Cardiac muscle cell (in vitro differentiated cells and primary cell): ENCODE data around the gene HID1. TPM values are rescaled to one million over a fixed set of nuclear protein-coding genes. Genes with fewer than 3 reads are reported as not detected.

Experiments used
- DNase-seq, 2 donors: peaks; one replicate each; pipeline versions ENCODE4 v3.0.0 to v3.0.0-alpha.2; 2010 to 2017; ENCODE audit warnings: low read depth in 1 of 2, low spot score in 1 of 2
- H3K27ac ChIP-seq: fragments of 200-600 bp; sonication (generic); 2 replicates; pipeline ENCODE4 v1.5.1; 2016
- H3K27me3 ChIP-seq: fragments of 200-600 bp; sonication (generic); 2 replicates; pipeline ENCODE4 v1.6.0; 2016; ENCODE audit warnings: control low read depth
- H3K36me3 ChIP-seq: fragments of 200-600 bp; sonication (generic); 2 replicates; pipeline ENCODE4 v1.5.1; 2016; ENCODE audit warnings: control low read depth
- H3K4me1 ChIP-seq: fragments of 200-600 bp; sonication (generic); 2 replicates; pipeline ENCODE4 v1.8.1; 2017; ENCODE audit warnings: low read depth, mild to moderate bottlenecking, mixed run types
- H3K4me3 ChIP-seq: fragments of 200-600 bp; sonication (generic); 2 replicates; pipeline ENCODE4 v1.5.1; 2016; ENCODE audit warnings: mild to moderate bottlenecking
- H3K9me3 ChIP-seq: fragments of 200-600 bp; sonication (generic); 2 replicates; pipeline ENCODE4 v1.5.1; 2017; ENCODE audit warnings: low read depth, mild to moderate bottlenecking, control low read depth
- polyA plus RNA-seq: library from polyadenylated mRNA; unstranded; fragments of >200 nt; fragmentation: Nextera tagmentation; extraction: Ambion mirVana; gene quantifications from 2 replicates; pipeline ENCODE4 v1.2.1, GENCODE V29; 2016
- total RNA-seq: library from RNA; depleted of rRNA; stranded (reverse); fragments of >200 nt; gene quantifications from 2 replicates; pipeline ENCODE4 v1.2.3, GENCODE V29; 2016
- TF ChIP-seq, protein P1 (sequence below): IDR thresholded peaks from 2 replicates; pipeline ENCODE4 v1.5.1; 2012; ENCODE audit warnings: low read depth, mild to moderate bottlenecking, low read length

Gene HID1
- total and polyA plus RNA-seq, 2 experiments from 2014 or later = 45.4 to 46.3 TPM

- Histone ChIP-seq H3K4me1 (peaks cover 4% of the 10 kb centered on the region), H3K27me3 (peaks cover 44% of the 10 kb centered on the region), H3K9me3 (no peaks in the 10 kb centered on the region), H3K27ac (no peak overlapping the region), H3K4me3 (no peak overlapping the region), H3K36me3 (no peaks in the 10 kb centered on the region)
- TF ChIP-seq, protein P1, sequence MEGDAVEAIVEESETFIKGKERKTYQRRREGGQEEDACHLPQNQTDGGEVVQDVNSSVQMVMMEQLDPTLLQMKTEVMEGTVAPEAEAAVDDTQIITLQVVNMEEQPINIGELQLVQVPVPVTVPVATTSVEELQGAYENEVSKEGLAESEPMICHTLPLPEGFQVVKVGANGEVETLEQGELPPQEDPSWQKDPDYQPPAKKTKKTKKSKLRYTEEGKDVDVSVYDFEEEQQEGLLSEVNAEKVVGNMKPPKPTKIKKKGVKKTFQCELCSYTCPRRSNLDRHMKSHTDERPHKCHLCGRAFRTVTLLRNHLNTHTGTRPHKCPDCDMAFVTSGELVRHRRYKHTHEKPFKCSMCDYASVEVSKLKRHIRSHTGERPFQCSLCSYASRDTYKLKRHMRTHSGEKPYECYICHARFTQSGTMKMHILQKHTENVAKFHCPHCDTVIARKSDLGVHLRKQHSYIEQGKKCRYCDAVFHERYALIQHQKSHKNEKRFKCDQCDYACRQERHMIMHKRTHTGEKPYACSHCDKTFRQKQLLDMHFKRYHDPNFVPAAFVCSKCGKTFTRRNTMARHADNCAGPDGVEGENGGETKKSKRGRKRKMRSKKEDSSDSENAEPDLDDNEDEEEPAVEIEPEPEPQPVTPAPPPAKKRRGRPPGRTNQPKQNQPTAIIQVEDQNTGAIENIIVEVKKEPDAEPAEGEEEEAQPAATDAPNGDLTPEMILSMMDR = no peak
- no peak for DNase-seq
Measured at GRCh38 chr17:74921769-74922168, 50.8 kb downstream of the HID1 start.

- DNase-seq = no peak
- H3K27ac ChIP-seq = no peak overlapping the region
- no peaks in the 10 kb centered on the region for H3K9me3 ChIP-seq
- H3K27me3 ChIP-seq = peaks cover 38% of the 10 kb centered on the region
- TF ChIP-seq, protein P1 = no peak
- H3K4me3 ChIP-seq = no peak overlapping the region
- H3K4me1 ChIP-seq = peaks cover 4% of the 10 kb centered on the region
- no peaks in the 10 kb centered on the region for H3K36me3 ChIP-seq
Measured at GRCh38 chr17:74921026-74921681, 51.4 kb downstream of the HID1 start.

GRCh38 chr17:74920642-74921025, 51.9 kb downstream of the HID1 start:
- H3K4me3 ChIP-seq = no peak overlapping the region
- TF ChIP-seq, protein P1 = no peak
- DNase-seq = no peak
- H3K4me1 ChIP-seq = peaks cover 4% of the 10 kb centered on the region
- peaks cover 33% of the 10 kb centered on the region for H3K27me3 ChIP-seq
- H3K27ac ChIP-seq = no peak overlapping the region
- H3K9me3 ChIP-seq = no peaks in the 10 kb centered on the region
- H3K36me3 ChIP-seq = no peaks in the 10 kb centered on the region

GRCh38 chr17:74920306-74920620, 52.3 kb downstream of the HID1 start:
- Histone ChIP-seq H3K9me3 (no peaks in the 10 kb centered on the region), H3K36me3 (no peaks in the 10 kb centered on the region), H3K4me3 (no peak overlapping the region), H3K4me1 (peaks cover 4% of the 10 kb centered on the region), H3K27ac (no peak overlapping the region), H3K27me3 (peaks cover 29% of the 10 kb centered on the region)
- TF ChIP-seq, protein P1 = no peak
- DNase-seq = no peak

DNA sequence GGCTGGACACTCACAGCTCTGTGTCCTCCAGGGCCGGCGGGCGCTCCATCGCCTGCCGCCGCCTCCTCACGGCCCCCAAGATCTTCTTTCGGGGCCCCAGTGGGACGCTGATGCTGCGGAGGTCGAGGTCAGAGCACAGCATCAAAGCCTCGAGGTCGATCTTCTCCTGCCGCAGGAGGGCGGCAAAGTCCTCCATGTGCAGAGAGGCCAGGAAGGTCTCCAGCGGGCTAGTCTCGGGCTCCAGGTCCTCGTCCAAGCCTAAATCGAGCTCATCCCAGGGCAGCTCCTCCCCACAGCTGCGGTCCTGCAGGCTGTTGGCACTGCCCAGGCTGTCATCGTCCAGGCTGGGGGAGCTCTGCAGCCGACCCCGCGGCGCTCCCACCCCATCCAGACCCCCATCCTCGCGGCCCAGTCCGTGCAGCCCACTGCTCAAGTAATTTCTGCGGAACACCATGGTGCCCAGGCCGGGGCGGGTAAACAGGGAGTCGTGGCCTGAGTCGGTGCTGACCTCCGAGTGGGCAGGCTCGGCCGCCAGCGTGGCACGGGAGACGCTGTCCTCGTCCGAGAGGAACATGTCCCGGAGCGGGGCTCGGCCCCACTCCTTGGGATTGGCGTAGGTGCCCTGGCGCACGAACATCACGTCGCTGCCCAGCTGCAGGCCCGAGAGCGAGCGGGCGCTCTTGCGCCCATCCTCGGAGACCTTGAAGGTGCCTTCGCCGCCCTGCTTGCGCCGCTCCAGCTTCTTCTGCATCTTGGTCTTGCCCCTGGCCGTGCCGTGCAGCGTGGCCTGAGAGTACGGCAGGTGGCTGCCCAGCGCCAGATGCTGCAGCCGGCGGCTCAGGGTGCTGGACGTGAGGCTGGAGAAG, 52.9 kb downstream of the HID1 start:
- peak; percentile 30 to 41 for DNase-seq
- Histone ChIP-seq H3K9me3 (no peaks in the 10 kb centered on the region), H3K4me3 (no peak overlapping the region), H3K36me3 (no peaks in the 10 kb centered on the region), H3K27ac (no peak overlapping the region), H3K27me3 (peaks cover 23% of the 10 kb centered on the region), H3K4me1 (peaks cover 4% of the 10 kb centered on the region)
- TF ChIP-seq, protein P1 = peak; percentile 38
